WTC11 (cell line): Measurements from ENCODE around the gene TNN.

Experiments
- ATF1 ChIP-seq: sonication (generic); formaldehyde crosslinking; IDR thresholded peaks from 2 replicates; pipeline ENCODE4 v1.8.1; 2023; ENCODE audit warnings: mild to moderate bottlenecking, moderate library complexity, missing genetic modification reagents
- CREB1 ChIP-seq: sonication (generic); formaldehyde crosslinking; IDR thresholded peaks from 2 replicates; pipeline ENCODE4 v1.8.0; 2023; ENCODE audit warnings: mild to moderate bottlenecking, missing genetic modification reagents
- CTCF ChIP-seq: fragments of 200-600 bp; IDR thresholded peaks from 2 replicates; pipeline ENCODE4 v1.8.0; 2022; ENCODE audit warnings: antibody characterized with exemption
- ESRRA ChIP-seq: sonication (generic); formaldehyde crosslinking; IDR thresholded peaks from 2 replicates; pipeline ENCODE4 v1.8.1; 2022; ENCODE audit warnings: mild to moderate bottlenecking, missing genetic modification reagents, borderline replicate concordance
- FOXK1 ChIP-seq: sonication (generic); formaldehyde crosslinking; IDR thresholded peaks from 2 replicates; pipeline ENCODE4 v1.8.0; 2022; ENCODE audit warnings: mild to moderate bottlenecking, moderate library complexity, missing genetic modification reagents
- GABPB1 ChIP-seq: sonication (generic); formaldehyde crosslinking; IDR thresholded peaks from 2 replicates; pipeline ENCODE4 v1.8.1; 2023; ENCODE audit warnings: mild to moderate bottlenecking, missing genetic modification reagents
- HMGXB4 ChIP-seq: sonication (generic); formaldehyde crosslinking; IDR thresholded peaks from 2 replicates; pipeline ENCODE4 v1.8.1; 2023; ENCODE audit warnings: mild to moderate bottlenecking, moderate library complexity, missing genetic modification reagents
- IRF1 ChIP-seq: sonication (generic); formaldehyde crosslinking; IDR thresholded peaks from 2 replicates; pipeline ENCODE4 v1.8.0; 2023; ENCODE audit warnings: missing genetic modification reagents
- IRF2 ChIP-seq: sonication (generic); formaldehyde crosslinking; IDR thresholded peaks from 2 replicates; pipeline ENCODE4 v1.8.0; 2022; ENCODE audit warnings: low read depth, missing genetic modification reagents, borderline replicate concordance
- SMAD4 ChIP-seq: sonication (generic); formaldehyde crosslinking; IDR thresholded peaks from 2 replicates; pipeline ENCODE4 v1.8.0; 2022; ENCODE audit warnings: mild to moderate bottlenecking, missing genetic modification reagents
- TCF7 ChIP-seq: sonication (generic); formaldehyde crosslinking; IDR thresholded peaks from 2 replicates; pipeline ENCODE4 v1.8.0; 2022; ENCODE audit warnings: mild to moderate bottlenecking, low read depth, missing genetic modification reagents, moderate library complexity
- TEAD1 ChIP-seq: sonication (generic); formaldehyde crosslinking; IDR thresholded peaks from 2 replicates; pipeline ENCODE4 v1.8.0; 2022; ENCODE audit warnings: mild to moderate bottlenecking, missing genetic modification reagents
- TEAD4 ChIP-seq: sonication (generic); formaldehyde crosslinking; IDR thresholded peaks from 2 replicates; pipeline ENCODE4 v1.8.0; 2022; ENCODE audit warnings: mild to moderate bottlenecking, missing genetic modification reagents

GRCh38 chr1:175075572-175076568 is 8.2 kb downstream of the TNN start:
- no peak for TF ChIP-seq TEAD1 (CRISPR knock-in tag)
- no peak for TF ChIP-seq HMGXB4 (CRISPR knock-in tag)
- TF ChIP-seq CTCF = no peak
- TF ChIP-seq SMAD4 (CRISPR knock-in tag) = no peak
- no peak for TF ChIP-seq TCF7 (CRISPR knock-in tag)
- no peak for TF ChIP-seq FOXK1 (CRISPR knock-in tag)
- TF ChIP-seq ESRRA = no peak
- no peak for TF ChIP-seq GABPB1 (CRISPR knock-in tag)
- no peak for TF ChIP-seq IRF2 (CRISPR knock-in tag)
- no peak for TF ChIP-seq CREB1
- no peak for TF ChIP-seq TEAD4 (CRISPR knock-in tag)
- TF ChIP-seq ATF1 = no peak
- TF ChIP-seq IRF1 = no peak
